ENCODE results near the gene MCTP1.

The MCTP1 gene

GRCh38 chr5:94670726-94671125 lies 614.2 kb downstream of the MCTP1 start:
- Histone ChIP-seq H3K4me2 (ENCODE audit: low read depth, low read length, poor library complexity, severe bottlenecking) (no peak overlapping the region), H3K9ac (ENCODE audit: low read depth, low read length, poor library complexity, severe bottlenecking) (no peak overlapping the region), H3K9me3 (ENCODE audit: insufficient read depth, low read depth, low read length) (no peaks in the 10 kb centered on the region), H3K27me3 (ENCODE audit: insufficient read depth, low read length, poor library complexity, severe bottlenecking) (no peaks in the 10 kb centered on the region), H3K79me2 (ENCODE audit: insufficient read depth, low read length) (no peaks in the 10 kb centered on the region), H3K9me2 (replicated peaks; ENCODE audit: low read depth, low read length) (no peaks in the 10 kb centered on the region), H3K4me3 (ENCODE audit: low read length, poor library complexity, severe bottlenecking) (no peak overlapping the region), H3K4me1 (ENCODE audit: insufficient read depth, low read length, poor library complexity, severe bottlenecking) (peaks cover 3% of the 10 kb centered on the region), H3F3A (ENCODE audit: low read depth) (no peaks in the 10 kb centered on the region), H4K20me1 (ENCODE audit: insufficient read depth, low read length, poor library complexity, severe bottlenecking) (no peaks in the 10 kb centered on the region), H2AFZ (ENCODE audit: low read length) (no peak overlapping the region), H3K36me3 (ENCODE audit: insufficient read depth, low read length) (no peaks in the 10 kb centered on the region)
- TF ChIP-seq EZH2phosphoT487 (IDR thresholded peaks at IDR 0.05; ENCODE audit: borderline replicate concordance), result no peak
- no peak for TF ChIP-seq CTCF (conservative IDR thresholded peaks at IDR 0.05; ENCODE audit: low read length)

GRCh38 chr5:94667937-94668336 lies 617.0 kb downstream of the MCTP1 start:
- H3K79me2 ChIP-seq (ENCODE audit: insufficient read depth, low read length), result no peaks in the 10 kb centered on the region
- no peak overlapping the region for H3K9ac ChIP-seq (ENCODE audit: low read depth, low read length, poor library complexity, severe bottlenecking)
- no peaks in the 10 kb centered on the region for H3K27me3 ChIP-seq (ENCODE audit: insufficient read depth, low read length, poor library complexity, severe bottlenecking)
- H4K20me1 ChIP-seq (ENCODE audit: insufficient read depth, low read length, poor library complexity, severe bottlenecking), result no peaks in the 10 kb centered on the region
- no peak overlapping the region for H3K4me3 ChIP-seq (ENCODE audit: low read length, poor library complexity, severe bottlenecking)
- H3K36me3 ChIP-seq (ENCODE audit: insufficient read depth, low read length), result peaks cover 4% of the 10 kb centered on the region; the same call in 1 of the 2 replicates
- H3K9me3 ChIP-seq (ENCODE audit: insufficient read depth, low read depth, low read length), result no peaks in the 10 kb centered on the region
- H3K4me2 ChIP-seq (ENCODE audit: low read depth, low read length, poor library complexity, severe bottlenecking), result no peak overlapping the region
- no peak for TF ChIP-seq EZH2phosphoT487 (IDR thresholded peaks at IDR 0.05; ENCODE audit: borderline replicate concordance)
- TF ChIP-seq CTCF (conservative IDR thresholded peaks at IDR 0.05; ENCODE audit: low read length), result no peak
- no peaks in the 10 kb centered on the region for H3K9me2 ChIP-seq (replicated peaks; ENCODE audit: low read depth, low read length)
- no peaks in the 10 kb centered on the region for H3F3A ChIP-seq (ENCODE audit: low read depth)
- no peak overlapping the region for H2AFZ ChIP-seq (ENCODE audit: low read length)
- no peaks in the 10 kb centered on the region for H3K4me1 ChIP-seq (ENCODE audit: insufficient read depth, low read length, poor library complexity, severe bottlenecking)

GRCh38 chr5:94661086-94661485 lies 623.8 kb downstream of the MCTP1 start:
- H3K4me2 ChIP-seq (ENCODE audit: low read depth, low read length, poor library complexity, severe bottlenecking), result no peak overlapping the region
- no peak overlapping the region for H3K4me3 ChIP-seq (ENCODE audit: low read length, poor library complexity, severe bottlenecking)
- H2AFZ ChIP-seq (ENCODE audit: low read length), result no peak overlapping the region
- H3K4me1 ChIP-seq (ENCODE audit: insufficient read depth, low read length, poor library complexity, severe bottlenecking), result no peaks in the 10 kb centered on the region
- no peaks in the 10 kb centered on the region for H3F3A ChIP-seq (ENCODE audit: low read depth)
- no peak overlapping the region for H3K9ac ChIP-seq (ENCODE audit: low read depth, low read length, poor library complexity, severe bottlenecking)
- H4K20me1 ChIP-seq (ENCODE audit: insufficient read depth, low read length, poor library complexity, severe bottlenecking), result no peaks in the 10 kb centered on the region
- H3K9me3 ChIP-seq (ENCODE audit: insufficient read depth, low read depth, low read length), result peaks cover 6% of the 10 kb centered on the region; the same call in 1 of the 2 replicates
- no peaks in the 10 kb centered on the region for H3K9me2 ChIP-seq (replicated peaks; ENCODE audit: low read depth, low read length)
- H3K27me3 ChIP-seq (ENCODE audit: insufficient read depth, low read length, poor library complexity, severe bottlenecking), result no peaks in the 10 kb centered on the region
- peaks cover 31% of the 10 kb centered on the region; the same call in 1 of the 2 replicates for H3K36me3 ChIP-seq (ENCODE audit: insufficient read depth, low read length)
- no peak for TF ChIP-seq EZH2phosphoT487 (IDR thresholded peaks at IDR 0.05; ENCODE audit: borderline replicate concordance)
- no peak for TF ChIP-seq CTCF (conservative IDR thresholded peaks at IDR 0.05; ENCODE audit: low read length)
- no peaks in the 10 kb centered on the region for H3K79me2 ChIP-seq (ENCODE audit: insufficient read depth, low read length)
